ENCODE results near the gene MED4. TPM values are rescaled to one million over a fixed set of nuclear protein-coding genes. Genes with fewer than 3 reads are reported as not detected.

The MED4 gene
- total RNA-seq, 2 donors from 2014 or later: 14.0 to 16.8 TPM

DNA sequence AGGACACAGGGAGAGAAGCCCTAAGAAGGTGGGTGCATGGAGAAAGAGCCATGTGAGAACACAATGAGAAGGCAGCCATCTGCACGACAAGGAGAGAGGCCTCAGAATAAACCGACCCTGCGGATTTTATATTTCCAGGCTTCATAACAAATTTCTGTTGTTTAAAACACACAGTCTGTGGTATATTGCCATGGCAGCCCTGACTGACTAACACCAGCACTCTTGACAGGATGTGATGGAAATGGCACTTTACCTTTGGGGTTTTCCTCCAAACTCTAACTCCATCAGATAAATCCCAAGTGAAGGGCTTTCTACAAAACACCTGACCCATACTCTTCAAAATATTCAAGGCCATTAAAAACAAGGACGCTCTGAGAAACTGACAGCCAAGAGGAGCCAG, 13.2 kb upstream of the MED4 start:
- no peak for ATAC-seq
- no peak for DNase-seq
- no peaks in the 10 kb centered on the region for H3K27me3 ChIP-seq

DNA sequence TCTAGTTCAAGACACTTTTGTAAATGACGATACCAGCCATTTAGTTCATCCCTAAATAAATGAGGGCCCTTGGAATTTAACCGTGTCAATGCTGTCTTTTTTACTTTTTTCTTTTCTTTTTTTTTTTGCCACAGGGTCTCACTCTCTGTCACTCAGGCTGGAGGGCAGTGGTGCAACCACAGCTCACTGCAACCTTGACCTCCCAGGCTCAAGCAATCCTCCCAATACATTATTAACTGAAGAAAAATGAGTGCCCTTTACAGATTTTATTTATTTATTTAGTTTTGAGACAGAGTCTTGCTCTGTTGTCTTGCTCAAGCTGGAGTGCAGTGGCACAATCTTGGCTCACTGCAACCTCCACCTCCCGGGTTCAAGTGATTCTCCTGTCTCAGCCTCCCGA, 2.9 kb upstream of the MED4 start:
- Histone ChIP-seq H3K4me1 (peaks cover 16% of the 10 kb centered on the region), H3K27me3 (no peaks in the 10 kb centered on the region), H3K4me3 (no peak overlapping the region), H3K27ac (no peak overlapping the region), H3K9me3 (no peaks in the 10 kb centered on the region), H3K36me3 (replicated peaks in 1 of 2; ENCODE audit: insufficient read depth in 1 of 2, low read depth in 2 of 2) (no peaks in the 10 kb centered on the region)
- TF ChIP-seq POLR2A (IDR thresholded peaks at IDR 0.05): no peak
- TF ChIP-seq, protein P1, sequence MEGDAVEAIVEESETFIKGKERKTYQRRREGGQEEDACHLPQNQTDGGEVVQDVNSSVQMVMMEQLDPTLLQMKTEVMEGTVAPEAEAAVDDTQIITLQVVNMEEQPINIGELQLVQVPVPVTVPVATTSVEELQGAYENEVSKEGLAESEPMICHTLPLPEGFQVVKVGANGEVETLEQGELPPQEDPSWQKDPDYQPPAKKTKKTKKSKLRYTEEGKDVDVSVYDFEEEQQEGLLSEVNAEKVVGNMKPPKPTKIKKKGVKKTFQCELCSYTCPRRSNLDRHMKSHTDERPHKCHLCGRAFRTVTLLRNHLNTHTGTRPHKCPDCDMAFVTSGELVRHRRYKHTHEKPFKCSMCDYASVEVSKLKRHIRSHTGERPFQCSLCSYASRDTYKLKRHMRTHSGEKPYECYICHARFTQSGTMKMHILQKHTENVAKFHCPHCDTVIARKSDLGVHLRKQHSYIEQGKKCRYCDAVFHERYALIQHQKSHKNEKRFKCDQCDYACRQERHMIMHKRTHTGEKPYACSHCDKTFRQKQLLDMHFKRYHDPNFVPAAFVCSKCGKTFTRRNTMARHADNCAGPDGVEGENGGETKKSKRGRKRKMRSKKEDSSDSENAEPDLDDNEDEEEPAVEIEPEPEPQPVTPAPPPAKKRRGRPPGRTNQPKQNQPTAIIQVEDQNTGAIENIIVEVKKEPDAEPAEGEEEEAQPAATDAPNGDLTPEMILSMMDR (IDR thresholded peaks at IDR 0.05): no peak
- WGBS, 2 donors: 71 to 82% methylated on average over 4 of the region's 4 CpGs
- ATAC-seq (no peak), DNase-seq (no peak)
- intact Hi-C loops (cut with DNase I): no loop called here

More for the DNA sequence above, 13.2 kb upstream of the MED4 start:
- Histone ChIP-seq H3K27ac (no peak overlapping the region), H3K9me3 (no peaks in the 10 kb centered on the region), H3K4me1 (no peaks in the 10 kb centered on the region), H3K36me3 (replicated peaks in 1 of 2; ENCODE audit: insufficient read depth in 1 of 2, low read depth in 2 of 2) (no peaks in the 10 kb centered on the region), H3K4me3 (no peak overlapping the region)
- TF ChIP-seq POLR2A (IDR thresholded peaks at IDR 0.05): no peak
- intact Hi-C loops (cut with DNase I): no loop called here
- WGBS, 2 donors: 52 to 59% methylated on average over 4 of the region's 4 CpGs

DNA sequence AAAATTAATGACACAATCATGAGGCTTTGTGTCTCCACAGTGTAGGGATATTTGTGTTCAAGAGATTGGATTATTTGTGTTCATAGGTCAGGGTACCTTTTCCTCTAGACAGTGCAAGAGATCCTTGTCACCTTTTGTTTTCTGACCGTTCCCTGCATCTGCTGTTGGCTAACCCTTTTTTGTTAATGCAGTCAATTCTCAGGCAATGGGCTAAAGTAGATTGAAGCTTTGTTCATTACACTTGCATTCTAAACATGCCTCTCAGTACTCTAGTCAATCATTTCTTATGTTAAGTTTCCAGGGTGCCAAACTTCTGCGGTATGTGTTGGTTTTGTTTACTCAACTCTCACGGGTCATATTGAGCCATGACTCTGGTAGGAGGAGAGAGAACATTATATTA, 1.8 kb upstream of the MED4 start:
- Histone ChIP-seq H3K9me3 (no peaks in the 10 kb centered on the region), H3K27me3 (no peaks in the 10 kb centered on the region), H3K4me3 (no peak overlapping the region), H3K4me1 (peaks cover 28% of the 10 kb centered on the region), H3K27ac (peak overlapping the region in 2 of 4 donors; percentile 36 to 47), H3K36me3 (replicated peaks in 1 of 2; ENCODE audit: insufficient read depth in 1 of 2, low read depth in 2 of 2) (no peaks in the 10 kb centered on the region)
- WGBS, 2 donors: 22 to 24% methylated on average over 3 of the region's 3 CpGs
- no peak for ATAC-seq
- TF ChIP-seq POLR2A (IDR thresholded peaks at IDR 0.05): no peak
- TF ChIP-seq, protein P1 (IDR thresholded peaks at IDR 0.05): no peak
- intact Hi-C loops (cut with DNase I): no loop called here
- DNase-seq: no peak

DNA sequence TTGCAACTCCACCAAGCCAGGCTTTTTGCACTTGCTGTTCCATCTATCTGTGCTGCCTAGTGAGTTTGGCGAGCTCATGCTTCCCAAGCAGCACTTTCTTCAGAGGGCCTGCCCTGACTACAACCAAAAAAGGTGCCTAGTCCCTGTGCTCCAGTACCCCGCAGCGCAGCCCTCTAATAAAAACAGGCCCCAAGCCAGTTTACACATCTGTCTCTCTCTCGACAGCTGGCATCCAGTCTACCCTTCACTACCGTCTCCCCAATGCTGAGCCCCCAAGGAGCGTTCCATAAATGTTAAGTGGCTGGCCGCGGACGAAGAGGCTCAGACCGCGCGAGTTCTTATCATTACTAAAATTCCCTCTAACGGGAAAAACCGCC, 512 bp downstream of the MED4 start:
- H3K4me1 ChIP-seq: peaks cover 37% of the 10 kb centered on the region
- no peak for ATAC-seq
- no peaks in the 10 kb centered on the region for H3K36me3 ChIP-seq (replicated peaks in 1 of 2; ENCODE audit: insufficient read depth in 1 of 2, low read depth in 2 of 2)
- TF ChIP-seq, protein P1 (IDR thresholded peaks at IDR 0.05): no peak
- TF ChIP-seq POLR2A (IDR thresholded peaks at IDR 0.05): no peak
- no peaks in the 10 kb centered on the region for H3K9me3 ChIP-seq
- intact Hi-C loops (cut with DNase I): no loop called here
- peak overlapping the region in 3 of 4 donors; percentile 70 to 79 (median 79) for H3K27ac ChIP-seq
- H3K27me3 ChIP-seq: no peaks in the 10 kb centered on the region
- WGBS, 2 donors: 0% methylated on average over 12 to 14 of the region's 14 CpGs
- peak overlapping the region; percentile 98 to 99 for H3K4me3 ChIP-seq
- no peak for DNase-seq

DNA sequence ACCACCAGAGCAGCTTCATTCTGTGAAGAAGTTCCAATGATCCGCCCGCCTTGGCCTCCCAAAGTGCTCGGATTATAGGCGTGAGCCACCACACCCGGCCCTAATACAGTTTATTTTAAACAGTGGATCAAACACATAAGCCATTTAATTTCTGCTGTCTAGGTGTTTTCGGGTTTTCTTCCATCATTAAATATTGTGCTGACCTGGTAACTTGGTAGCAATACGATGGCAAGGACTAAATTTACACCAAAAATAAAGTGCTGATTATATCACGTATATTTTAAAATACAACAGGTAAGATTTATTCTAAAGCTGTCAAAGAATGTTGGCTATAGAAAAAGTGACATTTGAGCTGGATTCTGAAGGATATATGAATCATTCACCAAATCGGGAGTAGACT, 1.3 kb downstream of the MED4 start:
- Histone ChIP-seq H3K4me3 (no peak overlapping the region), H3K27me3 (no peaks in the 10 kb centered on the region), H3K36me3 (replicated peaks in 1 of 2; ENCODE audit: insufficient read depth in 1 of 2, low read depth in 2 of 2) (no peaks in the 10 kb centered on the region), H3K27ac (no peak overlapping the region), H3K4me1 (peaks cover 37% of the 10 kb centered on the region), H3K9me3 (no peaks in the 10 kb centered on the region)
- no peak for TF ChIP-seq POLR2A (IDR thresholded peaks at IDR 0.05)
- TF ChIP-seq, protein P1 (IDR thresholded peaks at IDR 0.05): no peak
- WGBS, 2 donors: 68 to 70% methylated on average over 9 of the region's 9 CpGs
- intact Hi-C loops (cut with DNase I): no loop called here
- DNase-seq (no peak), ATAC-seq (no peak)
